ENCODE measurements around the gene IDH1.

IDH1 gene

DNA sequence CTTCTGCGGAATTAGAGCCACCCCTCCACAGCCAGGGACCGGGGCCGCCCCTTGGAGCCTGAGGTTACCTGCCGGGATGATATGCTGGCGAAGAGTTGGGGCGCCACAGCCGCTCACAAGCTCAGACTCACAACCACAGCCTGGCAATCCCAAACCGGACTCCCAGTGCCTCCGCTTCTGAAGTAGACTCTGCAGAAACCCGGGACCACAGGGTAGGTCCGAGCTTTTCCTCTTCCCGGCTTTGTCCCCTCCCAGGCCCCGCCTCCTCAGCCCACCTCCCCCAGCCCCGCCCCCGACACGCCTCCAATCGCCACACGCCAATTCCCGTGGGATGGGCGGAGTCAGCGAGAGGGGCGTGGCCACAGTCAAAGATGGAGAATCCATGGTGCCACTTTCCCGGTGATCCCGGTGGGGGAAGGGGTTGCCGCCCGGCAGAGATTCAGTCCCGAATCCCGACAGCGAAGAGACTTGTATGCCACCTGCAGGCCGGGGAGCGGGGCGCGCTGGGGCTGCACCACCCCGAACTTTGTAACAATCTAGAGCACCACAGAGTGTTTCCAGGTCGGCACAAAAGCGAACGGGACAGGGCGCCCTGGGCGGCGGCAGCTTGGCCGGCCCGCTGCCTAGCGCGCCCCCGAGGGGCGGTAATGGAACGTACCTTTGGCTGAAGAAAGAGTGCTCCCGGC is at the start of gene IDH1:
Gene IDH1 (minus strand): TSS at position 201 of the 686 bp plus-strand sequence. CDS start 3,520 bp downstream, outside the sequence.
- H3K4me2 ChIP-seq, result peak within 1 kb of the TSS; percentile 56
- peak within 1 kb of the TSS; percentile 13; the same call in 1 of the 2 replicates for H3K9ac ChIP-seq
- H3K79me2 ChIP-seq (ENCODE audit: insufficient read depth, low read depth), result no peaks in the 10 kb centered on the region
- peak within 1 kb of the TSS; percentile 93 for H2AFZ ChIP-seq (ENCODE audit: low read depth)
- TF ChIP-seq, protein P1, sequence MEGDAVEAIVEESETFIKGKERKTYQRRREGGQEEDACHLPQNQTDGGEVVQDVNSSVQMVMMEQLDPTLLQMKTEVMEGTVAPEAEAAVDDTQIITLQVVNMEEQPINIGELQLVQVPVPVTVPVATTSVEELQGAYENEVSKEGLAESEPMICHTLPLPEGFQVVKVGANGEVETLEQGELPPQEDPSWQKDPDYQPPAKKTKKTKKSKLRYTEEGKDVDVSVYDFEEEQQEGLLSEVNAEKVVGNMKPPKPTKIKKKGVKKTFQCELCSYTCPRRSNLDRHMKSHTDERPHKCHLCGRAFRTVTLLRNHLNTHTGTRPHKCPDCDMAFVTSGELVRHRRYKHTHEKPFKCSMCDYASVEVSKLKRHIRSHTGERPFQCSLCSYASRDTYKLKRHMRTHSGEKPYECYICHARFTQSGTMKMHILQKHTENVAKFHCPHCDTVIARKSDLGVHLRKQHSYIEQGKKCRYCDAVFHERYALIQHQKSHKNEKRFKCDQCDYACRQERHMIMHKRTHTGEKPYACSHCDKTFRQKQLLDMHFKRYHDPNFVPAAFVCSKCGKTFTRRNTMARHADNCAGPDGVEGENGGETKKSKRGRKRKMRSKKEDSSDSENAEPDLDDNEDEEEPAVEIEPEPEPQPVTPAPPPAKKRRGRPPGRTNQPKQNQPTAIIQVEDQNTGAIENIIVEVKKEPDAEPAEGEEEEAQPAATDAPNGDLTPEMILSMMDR (conservative IDR thresholded peaks at IDR 0.05; ENCODE audit: low read depth, low read length), result peak; percentile 55
- no peaks in the 10 kb centered on the region for H3K36me3 ChIP-seq (ENCODE audit: insufficient read depth)
- H3K27me3 ChIP-seq (ENCODE audit: insufficient read depth, low read depth), result no peaks in the 10 kb centered on the region
- H3K4me1 ChIP-seq (ENCODE audit: low read depth, poor library complexity, severe bottlenecking), result peaks cover 29% of the 10 kb centered on the region
- peak within 1 kb of the TSS; percentile 92 for H3K4me3 ChIP-seq (IDR thresholded peaks at IDR 0.05; ENCODE audit: insufficient read depth, low read depth, low read length)
- peak within 1 kb of the TSS; percentile 34; the same call in 1 of the 2 replicates for H3K27ac ChIP-seq
- H4K20me1 ChIP-seq (ENCODE audit: insufficient read depth), result no peaks in the 10 kb centered on the region

DNA sequence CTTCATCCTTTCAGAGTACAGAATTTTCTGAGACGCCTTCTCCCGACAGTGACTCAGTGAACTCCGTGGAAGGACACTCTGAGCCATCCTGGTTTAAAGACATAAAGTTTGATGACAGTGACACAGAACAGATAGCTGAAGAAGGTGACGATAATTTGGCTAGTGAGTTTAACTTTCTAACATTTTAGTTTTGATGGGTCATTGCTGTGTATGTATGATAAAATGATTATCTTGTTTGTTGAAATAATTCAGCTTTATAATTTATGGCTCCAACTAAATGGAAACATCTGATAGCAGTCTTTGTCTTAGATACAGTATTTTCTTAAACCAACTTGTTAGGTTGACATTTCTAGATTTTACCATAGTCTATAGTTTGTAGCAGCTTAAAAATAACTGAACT is 49.3 kb upstream of the IDH1 start:
- TF ChIP-seq, protein P1 (conservative IDR thresholded peaks at IDR 0.05; ENCODE audit: low read depth, low read length), result no peak
- Histone ChIP-seq H3K4me2 (no peak overlapping the region), H3K79me2 (ENCODE audit: insufficient read depth, low read depth) (no peaks in the 10 kb centered on the region), H3K36me3 (ENCODE audit: insufficient read depth) (no peaks in the 10 kb centered on the region; the same call in 1 of the 2 replicates), H3K4me3 (IDR thresholded peaks at IDR 0.05; ENCODE audit: insufficient read depth, low read depth, low read length) (no peak overlapping the region), H4K20me1 (ENCODE audit: insufficient read depth) (no peaks in the 10 kb centered on the region), H3K27me3 (ENCODE audit: insufficient read depth, low read depth) (no peaks in the 10 kb centered on the region), H3K9ac (no peak overlapping the region), H2AFZ (ENCODE audit: low read depth) (no peak overlapping the region), H3K27ac (no peak overlapping the region), H3K4me1 (ENCODE audit: low read depth, poor library complexity, severe bottlenecking) (no peaks in the 10 kb centered on the region)

DNA sequence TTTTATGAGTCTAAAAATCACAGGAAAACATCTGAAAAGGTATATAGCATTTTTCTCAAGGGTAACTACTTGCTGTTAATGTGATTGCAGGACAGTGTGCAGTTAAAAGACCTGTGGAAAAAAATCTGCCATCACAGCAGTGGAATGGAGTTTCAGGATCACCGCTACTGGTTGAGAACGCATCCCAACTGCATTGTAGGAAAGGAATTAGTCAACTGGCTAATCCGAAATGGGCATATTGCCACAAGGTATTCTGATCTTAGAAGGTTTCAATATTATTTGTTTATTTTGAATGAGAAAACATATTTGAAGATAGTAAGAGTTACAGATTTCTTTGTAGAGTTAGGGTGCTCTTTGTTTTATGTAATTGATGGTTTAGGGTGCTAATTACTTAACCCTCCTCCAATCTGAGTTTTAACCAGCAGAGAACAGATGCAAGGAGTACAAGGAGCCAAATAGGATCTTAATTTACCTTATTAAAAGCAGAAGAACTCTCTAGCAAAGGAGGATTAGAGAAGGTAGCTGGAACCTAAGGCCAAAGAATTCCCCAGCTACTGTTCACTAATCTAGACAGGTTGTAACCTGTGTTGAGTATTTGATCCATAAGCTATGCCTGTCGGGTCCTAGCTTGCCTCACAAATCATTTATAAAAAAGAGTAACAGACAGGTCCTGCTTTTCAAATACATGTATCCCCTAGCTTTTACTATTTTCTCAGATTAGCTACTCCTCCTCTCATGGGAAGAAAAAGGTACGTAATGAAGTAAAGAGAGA is 46.2 kb upstream of the IDH1 start:
- H3K36me3 ChIP-seq (ENCODE audit: insufficient read depth), result no peaks in the 10 kb centered on the region; the same call in 1 of the 2 replicates

DNA sequence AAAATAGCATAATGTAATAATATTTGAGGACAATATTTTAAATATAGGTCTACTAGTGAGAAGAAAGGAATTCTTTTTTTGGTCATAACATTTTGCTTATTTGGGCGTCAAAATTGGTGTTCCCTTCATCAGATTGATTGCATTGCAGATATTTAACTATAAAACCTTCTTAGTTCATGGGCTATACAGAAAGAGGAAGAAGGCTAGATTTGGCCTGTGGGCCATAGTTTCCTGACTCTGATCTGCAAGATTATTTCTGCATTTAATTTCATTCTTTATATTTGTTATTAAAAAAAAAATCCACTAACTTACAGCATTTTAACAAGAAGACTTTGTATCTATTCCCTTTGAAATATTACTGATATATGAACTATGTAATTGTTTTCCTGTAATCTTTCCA is 43.1 kb upstream of the IDH1 start:
- Histone ChIP-seq H3K79me2 (ENCODE audit: insufficient read depth, low read depth) (no peaks in the 10 kb centered on the region), H3K4me2 (no peak overlapping the region), H4K20me1 (ENCODE audit: insufficient read depth) (no peaks in the 10 kb centered on the region), H3K4me3 (IDR thresholded peaks at IDR 0.05; ENCODE audit: insufficient read depth, low read depth, low read length) (no peak overlapping the region), H2AFZ (ENCODE audit: low read depth) (no peak overlapping the region), H3K27ac (no peak overlapping the region), H3K4me1 (ENCODE audit: low read depth, poor library complexity, severe bottlenecking) (peaks cover 13% of the 10 kb centered on the region), H3K9ac (no peak overlapping the region), H3K27me3 (ENCODE audit: insufficient read depth, low read depth) (no peaks in the 10 kb centered on the region), H3K36me3 (ENCODE audit: insufficient read depth) (no peaks in the 10 kb centered on the region)
- TF ChIP-seq, protein P1 (conservative IDR thresholded peaks at IDR 0.05; ENCODE audit: low read depth, low read length), result no peak

More for the DNA sequence above, 46.2 kb upstream of the IDH1 start:
- Histone ChIP-seq H2AFZ (ENCODE audit: low read depth) (no peak overlapping the region), H3K9ac (no peak overlapping the region), H3K27me3 (ENCODE audit: insufficient read depth, low read depth) (no peaks in the 10 kb centered on the region), H3K27ac (no peak overlapping the region), H3K4me2 (no peak overlapping the region), H3K4me3 (IDR thresholded peaks at IDR 0.05; ENCODE audit: insufficient read depth, low read depth, low read length) (no peak overlapping the region), H3K4me1 (ENCODE audit: low read depth, poor library complexity, severe bottlenecking) (no peaks in the 10 kb centered on the region), H4K20me1 (ENCODE audit: insufficient read depth) (no peaks in the 10 kb centered on the region), H3K79me2 (ENCODE audit: insufficient read depth, low read depth) (no peaks in the 10 kb centered on the region)
- TF ChIP-seq, protein P1 (conservative IDR thresholded peaks at IDR 0.05; ENCODE audit: low read depth, low read length), result no peak
